ENCODE data around the gene RAD51B.
"Not testable (repeated sequence)": the region's sequence is repeated elsewhere in the genome, so short reads cannot be mapped to it uniquely, and the experiment has no call there.

The RAD51B gene

GRCh38 chr14:68684466-68685418 lies 865.2 kb downstream of the RAD51B start:
- DNase-seq (ENCODE audit: low read depth in 2 of 2) = no peak

GRCh38 chr14:68685419-68686204 lies 866.0 kb downstream of the RAD51B start:
- peak; percentile 67 to 71 for DNase-seq (ENCODE audit: low read depth in 2 of 2)

- no peak for DNase-seq (ENCODE audit: low read depth in 2 of 2)
Observed at GRCh38 chr14:68686205-68686465, 866.6 kb downstream of the RAD51B start.

GRCh38 chr14:68686724-68687123 lies 867.1 kb downstream of the RAD51B start:
- no peak for DNase-seq (ENCODE audit: low read depth in 2 of 2)

GRCh38 chr14:68687746-68688145 lies 868.2 kb downstream of the RAD51B start:
- no peak for DNase-seq (ENCODE audit: low read depth in 2 of 2)

- DNase-seq (ENCODE audit: low read depth in 2 of 2) = no peak
Observed at GRCh38 chr14:68688872-68689371, 869.3 kb downstream of the RAD51B start.

- no peak for DNase-seq (ENCODE audit: low read depth in 2 of 2)
Observed at GRCh38 chr14:68689511-68689910, 869.9 kb downstream of the RAD51B start.

- DNase-seq (ENCODE audit: low read depth in 2 of 2) = no peak
Observed at GRCh38 chr14:68690089-68690958, 870.7 kb downstream of the RAD51B start.

- DNase-seq (ENCODE audit: low read depth in 2 of 2) = no peak
Observed at GRCh38 chr14:68691031-68691791, 871.6 kb downstream of the RAD51B start.

- DNase-seq (ENCODE audit: low read depth in 2 of 2) = no peak
Observed at GRCh38 chr14:68691792-68692118, 872.2 kb downstream of the RAD51B start.

GRCh38 chr14:68692216-68692615 lies 872.6 kb downstream of the RAD51B start:
- no peak for DNase-seq (ENCODE audit: low read depth in 2 of 2)

- DNase-seq (ENCODE audit: low read depth in 2 of 2) = no peak
Observed at GRCh38 chr14:68692916-68693771, 873.6 kb downstream of the RAD51B start.

GRCh38 chr14:68693926-68694325 lies 874.3 kb downstream of the RAD51B start:
- DNase-seq (ENCODE audit: low read depth in 2 of 2) = no peak

GRCh38 chr14:68694516-68695235 lies 875.1 kb downstream of the RAD51B start:
- no peak for DNase-seq (ENCODE audit: low read depth in 2 of 2)

GRCh38 chr14:68695326-68695768 lies 875.8 kb downstream of the RAD51B start:
- peak; percentile 39 to 50 for DNase-seq (ENCODE audit: low read depth in 2 of 2)

GRCh38 chr14:68695856-68696255 lies 876.3 kb downstream of the RAD51B start:
- no peak for DNase-seq (ENCODE audit: low read depth in 2 of 2)

- no peak for DNase-seq (ENCODE audit: low read depth in 2 of 2)
Observed at GRCh38 chr14:68696266-68696665, 876.7 kb downstream of the RAD51B start.

- no peak for DNase-seq (ENCODE audit: low read depth in 2 of 2)
Observed at GRCh38 chr14:68696721-68697495, 877.3 kb downstream of the RAD51B start.

GRCh38 chr14:68698773-68699172 lies 879.2 kb downstream of the RAD51B start:
- DNase-seq (ENCODE audit: low read depth in 2 of 2) = not testable (repeated sequence)

All from stimulated activated CD8-positive, alpha-beta memory T cell treated with anti-CD3 and anti-CD28 coated beads, Interleukin-15, amount 100 ng/mL, for 48 hours (primary cell).